ENCODE data around the gene ATF5.

GRCh38 chr19:49976496-49976895 lies 47.5 kb downstream of the ATF5 start:
- TF ChIP-seq CTCF (IDR thresholded peaks at IDR 0.05; ENCODE audit: poor library complexity) (no peak), EZH2 (IDR thresholded peaks at IDR 0.05; ENCODE audit: borderline replicate concordance) (no peak), EZH2phosphoT487 (IDR thresholded peaks at IDR 0.05; ENCODE audit: low read depth, severe bottlenecking, unreplicated experiment) (no peak)
